OCI-LY1 (cell line): ENCODE measurements around the gene SECISBP2L.

Experiments
- H2AFZ ChIP-seq: fragments of 200-600 bp; sonication (generic), shearing (Covaris generic); 2 replicates; pipeline ENCODE4 v1.6.0; 2014; ENCODE audit warnings: antibody characterized with exemption, mild to moderate bottlenecking, low read length
- H3F3A ChIP-seq: fragments of 200-600 bp; sonication (generic), shearing (Covaris generic); 2 replicates; pipeline ENCODE4 v1.6.0; 2014; ENCODE audit warnings: mild to moderate bottlenecking, antibody characterized with exemption, low read length, moderate library complexity; ENCODE audit not compliant: insufficient read depth
- H3K27ac ChIP-seq: fragments of 200-600 bp; sonication (generic); 2 replicates; pipeline ENCODE4 v1.5.1; 2014; ENCODE audit warnings: low read length, mixed run types, mild to moderate bottlenecking, low read depth; ENCODE audit not compliant: poor library complexity, severe bottlenecking
- H3K27me3 ChIP-seq: fragments of 200-600 bp; sonication (generic); 2 replicates; pipeline ENCODE4 v1.6.0; 2014; ENCODE audit warnings: antibody characterized with exemption, mild to moderate bottlenecking, low read length, moderate library complexity; ENCODE audit not compliant: insufficient read depth
- H3K36me3 ChIP-seq: fragments of 200-600 bp; sonication (generic); 2 replicates; pipeline ENCODE4 v1.6.1; 2014; ENCODE audit warnings: mild to moderate bottlenecking, antibody characterized with exemption, low read length, moderate library complexity, mixed read lengths; ENCODE audit not compliant: insufficient read depth
- H3K4me1 ChIP-seq: fragments of 200-600 bp; sonication (generic); 2 replicates; pipeline ENCODE4 v1.5.1; 2014; ENCODE audit warnings: mild to moderate bottlenecking, low read length, moderate library complexity; ENCODE audit not compliant: insufficient read depth, severe bottlenecking
- H3K4me2 ChIP-seq: fragments of 200-600 bp; sonication (generic), shearing (Covaris generic); 2 replicates; pipeline ENCODE4 v1.6.1; 2014; ENCODE audit warnings: low read length
- H3K4me3 ChIP-seq: fragments of 200-600 bp; sonication (generic); 2 replicates; pipeline ENCODE4 v1.5.1; 2014; ENCODE audit warnings: low read length, low read depth, mild to moderate bottlenecking, mixed read lengths; ENCODE audit not compliant: poor library complexity, severe bottlenecking
- H3K79me2 ChIP-seq: fragments of 200-600 bp; shearing (Covaris generic); 2 replicates; pipeline ENCODE4 v1.6.1; 2016; ENCODE audit warnings: mixed run types, low read length, mixed read lengths; ENCODE audit not compliant: insufficient read depth
- H3K9ac ChIP-seq: fragments of 200-600 bp; sonication (generic), shearing (Covaris generic); 2 replicates; pipeline ENCODE4 v1.6.1; 2014; ENCODE audit warnings: mild to moderate bottlenecking, low read length, mixed read lengths
- H3K9me2 ChIP-seq: fragments of 200-600 bp; sonication (generic), shearing (Covaris generic); 2 replicates; pipeline ENCODE4 v1.6.1; 2014; ENCODE audit warnings: low read depth, mild to moderate bottlenecking, low read length, mixed read lengths
- H3K9me3 ChIP-seq: fragments of 200-600 bp; shearing (Covaris generic); 2 replicates; pipeline ENCODE4 v1.6.1; 2014; ENCODE audit warnings: low read length, mixed read lengths
- H4K20me1 ChIP-seq: fragments of 200-600 bp; sonication (generic), shearing (Covaris generic); 2 replicates; pipeline ENCODE4 v1.6.0; 2016; ENCODE audit warnings: mild to moderate bottlenecking, low read length; ENCODE audit not compliant: insufficient read depth
- EZH2 ChIP-seq: fragments of 200-600 bp; sonication (generic), shearing (Covaris generic); IDR thresholded peaks from 2 replicates; pipeline ENCODE4 v1.8.0; 2017; ENCODE audit warnings: borderline replicate concordance, mixed run types, mild to moderate bottlenecking, antibody characterized with exemption, low read length, moderate library complexity, mixed read lengths
- TF ChIP-seq, protein P1 (sequence below): fragments of 200-600 bp; sonication (generic), shearing (Covaris generic); IDR thresholded peaks from 2 replicates; pipeline ENCODE4 v1.5.1; 2017; ENCODE audit warnings: mild to moderate bottlenecking, antibody characterized with exemption, low read length, moderate library complexity, mixed read lengths

Gene SECISBP2L

GRCh38 chr15:48996276-48996675 is 50.0 kb downstream of the SECISBP2L start:
- no peaks in the 10 kb centered on the region for H4K20me1 ChIP-seq
- no peak overlapping the region for H2AFZ ChIP-seq
- H3K79me2 ChIP-seq = no peaks in the 10 kb centered on the region
- H3K9ac ChIP-seq = no peak overlapping the region
- H3K36me3 ChIP-seq = peaks cover 39% of the 10 kb centered on the region
- H3K27ac ChIP-seq = no peak overlapping the region
- no peak overlapping the region for H3K4me3 ChIP-seq
- H3K9me3 ChIP-seq = no peaks in the 10 kb centered on the region
- no peak for TF ChIP-seq EZH2
- no peaks in the 10 kb centered on the region for H3K27me3 ChIP-seq
- peaks cover 3% of the 10 kb centered on the region; the same call in 1 of the 2 replicates for H3F3A ChIP-seq
- no peaks in the 10 kb centered on the region for H3K4me1 ChIP-seq
- H3K4me2 ChIP-seq = no peak overlapping the region
- no peaks in the 10 kb centered on the region for H3K9me2 ChIP-seq

- no peaks in the 10 kb centered on the region for H3K9me2 ChIP-seq
- H3K9me3 ChIP-seq = no peaks in the 10 kb centered on the region
- H3K4me2 ChIP-seq = no peak overlapping the region
- H3K27ac ChIP-seq = no peak overlapping the region
- no peak for TF ChIP-seq EZH2
- TF ChIP-seq, protein P1, sequence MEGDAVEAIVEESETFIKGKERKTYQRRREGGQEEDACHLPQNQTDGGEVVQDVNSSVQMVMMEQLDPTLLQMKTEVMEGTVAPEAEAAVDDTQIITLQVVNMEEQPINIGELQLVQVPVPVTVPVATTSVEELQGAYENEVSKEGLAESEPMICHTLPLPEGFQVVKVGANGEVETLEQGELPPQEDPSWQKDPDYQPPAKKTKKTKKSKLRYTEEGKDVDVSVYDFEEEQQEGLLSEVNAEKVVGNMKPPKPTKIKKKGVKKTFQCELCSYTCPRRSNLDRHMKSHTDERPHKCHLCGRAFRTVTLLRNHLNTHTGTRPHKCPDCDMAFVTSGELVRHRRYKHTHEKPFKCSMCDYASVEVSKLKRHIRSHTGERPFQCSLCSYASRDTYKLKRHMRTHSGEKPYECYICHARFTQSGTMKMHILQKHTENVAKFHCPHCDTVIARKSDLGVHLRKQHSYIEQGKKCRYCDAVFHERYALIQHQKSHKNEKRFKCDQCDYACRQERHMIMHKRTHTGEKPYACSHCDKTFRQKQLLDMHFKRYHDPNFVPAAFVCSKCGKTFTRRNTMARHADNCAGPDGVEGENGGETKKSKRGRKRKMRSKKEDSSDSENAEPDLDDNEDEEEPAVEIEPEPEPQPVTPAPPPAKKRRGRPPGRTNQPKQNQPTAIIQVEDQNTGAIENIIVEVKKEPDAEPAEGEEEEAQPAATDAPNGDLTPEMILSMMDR = no peak
- H3F3A ChIP-seq = no peaks in the 10 kb centered on the region
- no peaks in the 10 kb centered on the region for H3K79me2 ChIP-seq
- no peaks in the 10 kb centered on the region for H3K27me3 ChIP-seq
- no peak overlapping the region for H2AFZ ChIP-seq
- peaks cover 25% of the 10 kb centered on the region for H3K36me3 ChIP-seq
- H4K20me1 ChIP-seq = no peaks in the 10 kb centered on the region
- H3K4me3 ChIP-seq = no peak overlapping the region
- no peak overlapping the region for H3K9ac ChIP-seq
- H3K4me1 ChIP-seq = no peaks in the 10 kb centered on the region
Observed at GRCh38 chr15:48993380-48993779, 52.9 kb downstream of the SECISBP2L start.

- TF ChIP-seq, protein P1 = no peak
- TF ChIP-seq EZH2 = no peak
Observed at GRCh38 chr15:48992545-48992944, 53.7 kb downstream of the SECISBP2L start.

GRCh38 chr15:48992096-48992495 is 54.1 kb downstream of the SECISBP2L start:
- Histone ChIP-seq H3K9me2 (no peaks in the 10 kb centered on the region), H3K4me1 (no peaks in the 10 kb centered on the region), H3K4me2 (no peak overlapping the region), H3K36me3 (peaks cover 17% of the 10 kb centered on the region; the same call in 1 of the 2 replicates), H3F3A (no peaks in the 10 kb centered on the region), H3K4me3 (no peak overlapping the region), H3K27ac (no peak overlapping the region), H2AFZ (no peak overlapping the region), H4K20me1 (no peaks in the 10 kb centered on the region), H3K27me3 (no peaks in the 10 kb centered on the region), H3K9me3 (no peaks in the 10 kb centered on the region), H3K9ac (no peak overlapping the region), H3K79me2 (no peaks in the 10 kb centered on the region)
- TF ChIP-seq, protein P1 = no peak
- no peak for TF ChIP-seq EZH2

More at GRCh38 chr15:48992545-48992944, 53.7 kb downstream of the SECISBP2L start:
- Histone ChIP-seq H3K4me2 (no peak overlapping the region), H2AFZ (no peak overlapping the region), H3K9ac (no peak overlapping the region), H3K4me3 (no peak overlapping the region), H3K36me3 (peaks cover 20% of the 10 kb centered on the region), H3K9me3 (no peaks in the 10 kb centered on the region), H3K27me3 (no peaks in the 10 kb centered on the region), H3F3A (no peaks in the 10 kb centered on the region), H3K9me2 (no peaks in the 10 kb centered on the region), H3K79me2 (no peaks in the 10 kb centered on the region), H3K27ac (no peak overlapping the region), H4K20me1 (no peaks in the 10 kb centered on the region), H3K4me1 (no peaks in the 10 kb centered on the region)
